H54 (cell line): ENCODE results near the gene PTPN18.
"Not testable (repeated sequence)": the region's sequence is repeated elsewhere in the genome, so short reads cannot be mapped to it uniquely, and the experiment has no call there.

Experiments used
- DNase-seq: peaks from one replicate; pipeline ENCODE4 v3.0.0; 2011; ENCODE audit warnings: low spot score, mixed read lengths; ENCODE audit not compliant: insufficient read length
- FAIRE-seq: peaks from 3 replicates; lab custom pipeline; 2011; peaks lifted over from hg19 to GRCh38; lab: Jason Lieb, UNC
- POLR2A ChIP-seq: IDR thresholded peaks from 2 replicates; pipeline ENCODE4 v1.6.1; 2011; ENCODE audit warnings: low read depth, mild to moderate bottlenecking, low read length

Gene PTPN18, protein sequence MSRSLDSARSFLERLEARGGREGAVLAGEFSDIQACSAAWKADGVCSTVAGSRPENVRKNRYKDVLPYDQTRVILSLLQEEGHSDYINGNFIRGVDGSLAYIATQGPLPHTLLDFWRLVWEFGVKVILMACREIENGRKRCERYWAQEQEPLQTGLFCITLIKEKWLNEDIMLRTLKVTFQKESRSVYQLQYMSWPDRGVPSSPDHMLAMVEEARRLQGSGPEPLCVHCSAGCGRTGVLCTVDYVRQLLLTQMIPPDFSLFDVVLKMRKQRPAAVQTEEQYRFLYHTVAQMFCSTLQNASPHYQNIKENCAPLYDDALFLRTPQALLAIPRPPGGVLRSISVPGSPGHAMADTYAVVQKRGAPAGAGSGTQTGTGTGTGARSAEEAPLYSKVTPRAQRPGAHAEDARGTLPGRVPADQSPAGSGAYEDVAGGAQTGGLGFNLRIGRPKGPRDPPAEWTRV

DNA sequence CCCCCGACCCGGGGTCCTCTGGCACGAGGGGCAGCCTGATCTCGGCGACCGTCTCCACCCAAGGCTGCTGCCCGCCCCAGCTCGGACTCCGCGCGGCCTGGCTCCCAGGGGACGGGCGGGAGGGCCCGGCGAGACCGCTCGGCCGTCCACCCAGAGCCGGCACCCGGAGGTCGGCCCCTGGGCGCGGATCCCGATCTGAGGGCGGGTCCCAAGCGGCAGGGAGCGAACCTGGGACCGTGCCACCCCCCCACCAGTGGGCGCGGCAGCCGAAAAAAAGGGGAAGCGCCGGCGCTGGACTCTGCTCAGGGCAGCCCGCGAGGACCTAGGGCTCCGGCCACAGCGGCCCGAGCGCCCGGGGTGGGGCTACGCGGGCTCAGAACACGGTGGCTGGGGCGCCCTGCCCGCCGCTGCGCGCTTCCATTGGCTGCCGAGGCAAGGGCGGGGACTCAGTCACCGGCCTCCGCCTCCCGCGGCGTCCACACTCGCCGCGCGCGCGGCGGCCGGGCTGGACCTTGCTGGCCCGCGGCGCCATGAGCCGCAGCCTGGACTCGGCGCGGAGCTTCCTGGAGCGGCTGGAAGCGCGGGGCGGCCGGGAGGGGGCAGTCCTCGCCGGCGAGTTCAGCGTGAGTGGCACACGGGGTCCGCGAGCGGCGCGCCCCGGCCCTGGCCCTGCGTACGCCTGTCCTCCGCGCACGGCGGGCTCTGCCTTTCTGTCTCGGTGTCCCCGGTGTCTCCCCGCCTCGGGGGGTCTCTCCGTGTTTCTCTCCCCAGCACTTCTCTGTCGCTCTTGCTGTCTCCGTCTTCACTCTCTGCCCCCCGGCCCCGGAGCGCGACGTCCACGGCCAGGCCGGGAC, at the start of gene PTPN18:
Gene PTPN18 (plus strand): TSS at position 479 of the 854 bp plus-strand sequence. CDS start 52 bp downstream, at position 531.
- FAIRE-seq: no peak
- DNase-seq: peak; percentile 88
- peak; percentile 76 for TF ChIP-seq POLR2A

DNA sequence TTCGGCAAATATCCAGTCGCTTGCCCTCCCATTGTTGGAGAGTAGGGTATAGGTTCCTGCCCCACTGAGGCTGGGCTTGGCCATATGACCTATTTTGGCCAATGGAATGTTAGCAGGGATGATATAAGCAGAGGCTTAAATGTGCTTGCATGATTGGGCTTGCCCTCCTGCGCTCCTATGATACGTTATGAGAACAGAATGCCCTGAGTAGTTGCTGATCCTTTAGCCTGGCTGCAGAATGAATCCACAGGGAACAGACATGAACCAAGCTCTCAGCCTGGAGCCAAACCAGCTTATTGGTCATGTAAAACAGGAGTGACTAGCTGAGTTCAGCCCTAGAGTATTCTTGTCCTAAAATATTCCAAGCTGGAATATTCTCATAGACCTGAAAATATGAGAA, 48.0 kb upstream of the PTPN18 start:
- no peak for FAIRE-seq
- no peak for DNase-seq
- TF ChIP-seq POLR2A: no peak

DNA sequence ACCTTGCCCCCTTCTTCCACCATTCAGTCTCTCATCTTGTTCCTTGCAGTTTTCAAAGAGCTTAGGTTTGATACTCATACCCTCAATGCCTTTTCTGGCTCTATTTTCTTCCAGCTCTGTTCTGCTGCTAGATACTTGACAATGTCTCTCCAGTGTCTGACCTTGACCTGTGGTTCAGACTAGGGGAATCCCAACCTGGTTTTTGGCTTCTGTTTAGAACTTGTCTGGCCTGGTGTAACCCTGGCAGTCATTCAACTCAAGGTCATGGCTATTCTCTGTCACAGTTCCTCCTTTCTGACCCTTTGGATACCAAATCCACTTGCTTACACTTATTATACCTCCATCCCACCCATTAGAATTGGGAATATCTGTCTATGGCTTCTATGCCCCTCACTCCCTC, 45.0 kb upstream of the PTPN18 start:
- FAIRE-seq (no peak), DNase-seq (no peak)
- TF ChIP-seq POLR2A: no peak

DNA sequence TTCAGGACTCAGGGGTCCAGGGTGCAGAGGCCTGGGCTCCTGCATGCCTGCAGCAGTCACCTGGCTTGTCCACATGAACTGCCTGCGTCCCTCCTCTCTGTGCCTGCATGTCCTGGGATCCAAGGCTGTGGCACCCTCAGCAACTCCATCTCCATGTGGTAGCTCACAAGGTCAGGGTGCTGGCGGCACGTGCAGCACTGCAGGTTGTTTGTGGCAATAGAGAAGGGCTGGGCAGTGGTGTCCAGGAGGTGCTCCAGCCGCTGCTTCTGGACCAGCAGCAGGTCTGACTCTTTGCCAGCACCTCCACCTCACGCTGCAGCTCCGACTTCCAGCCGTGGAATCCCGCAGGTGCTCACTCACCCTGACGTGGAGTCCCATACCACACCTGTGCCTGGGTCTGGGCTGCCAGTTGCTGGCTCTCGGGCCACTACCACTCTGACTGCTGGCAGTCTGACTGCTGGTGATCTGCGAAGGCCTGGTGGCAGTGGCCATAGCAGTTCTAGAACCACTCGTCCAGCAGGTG, 42.0 kb upstream of the PTPN18 start:
- no peak for FAIRE-seq
- DNase-seq: no peak
- no peak for TF ChIP-seq POLR2A

DNA sequence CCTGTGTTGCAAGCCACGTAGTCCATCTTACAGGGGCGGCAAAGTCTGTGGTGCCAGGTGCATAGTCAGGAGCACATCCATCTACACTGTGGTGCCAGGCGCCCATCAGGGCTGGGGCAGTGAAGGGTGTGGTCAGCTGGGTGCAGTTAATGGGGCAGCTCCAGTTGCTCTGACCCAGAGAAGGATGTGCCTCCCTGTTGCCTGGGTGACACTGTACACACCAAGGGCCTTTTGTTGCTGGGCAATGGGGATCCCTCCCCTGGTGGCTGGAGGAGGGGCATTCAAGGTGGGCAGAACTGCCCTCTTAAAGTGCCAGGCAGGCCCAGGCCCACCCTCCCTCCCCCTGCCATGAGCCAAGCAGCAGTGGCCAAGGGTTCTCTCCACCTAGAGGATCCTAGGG, 41.5 kb upstream of the PTPN18 start:
- FAIRE-seq: no peak
- no peak for TF ChIP-seq POLR2A
- no peak for DNase-seq

DNA sequence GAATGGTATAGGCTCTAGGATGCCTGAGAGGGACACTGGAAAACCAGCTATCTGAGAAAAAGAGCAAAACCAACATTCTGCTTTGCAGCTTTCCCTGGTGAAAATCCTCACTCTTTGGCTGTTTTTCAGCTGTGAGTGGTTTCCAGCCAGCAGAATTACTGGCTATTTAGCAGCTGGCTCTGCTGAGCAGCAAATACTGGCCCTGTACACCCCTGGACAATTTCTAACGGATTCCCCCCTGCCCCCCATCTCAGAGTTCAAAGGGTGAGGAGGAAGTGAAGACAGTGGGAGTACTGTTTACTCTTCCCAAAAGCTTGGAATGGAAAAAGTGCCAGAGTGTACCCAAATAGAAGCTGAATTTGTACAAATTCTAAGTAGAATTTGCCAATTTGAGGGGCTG, 39.3 kb upstream of the PTPN18 start:
- no peak for FAIRE-seq
- no peak for TF ChIP-seq POLR2A
- DNase-seq: no peak

DNA sequence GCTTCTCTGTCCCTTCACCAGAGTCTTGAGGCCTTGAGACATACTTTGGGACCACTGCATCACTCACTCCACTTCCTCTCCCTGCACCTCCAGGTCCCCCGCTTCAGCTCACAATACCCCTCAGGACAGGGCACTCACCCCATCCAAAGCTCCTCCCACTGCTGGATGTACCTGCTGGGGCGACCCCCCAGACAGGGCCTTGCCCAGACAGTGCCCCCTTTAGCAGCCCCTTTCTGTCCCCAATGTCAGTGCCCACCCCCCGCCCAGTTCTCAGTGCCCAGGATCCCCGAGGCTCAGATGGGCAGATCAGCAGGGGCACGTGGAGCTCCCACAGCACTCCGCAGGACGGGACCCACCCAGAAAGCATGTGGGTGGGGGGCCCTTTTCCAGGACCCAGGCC, 37.0 kb upstream of the PTPN18 start:
- FAIRE-seq (no peak), DNase-seq (no peak)
- TF ChIP-seq POLR2A: no peak

DNA sequence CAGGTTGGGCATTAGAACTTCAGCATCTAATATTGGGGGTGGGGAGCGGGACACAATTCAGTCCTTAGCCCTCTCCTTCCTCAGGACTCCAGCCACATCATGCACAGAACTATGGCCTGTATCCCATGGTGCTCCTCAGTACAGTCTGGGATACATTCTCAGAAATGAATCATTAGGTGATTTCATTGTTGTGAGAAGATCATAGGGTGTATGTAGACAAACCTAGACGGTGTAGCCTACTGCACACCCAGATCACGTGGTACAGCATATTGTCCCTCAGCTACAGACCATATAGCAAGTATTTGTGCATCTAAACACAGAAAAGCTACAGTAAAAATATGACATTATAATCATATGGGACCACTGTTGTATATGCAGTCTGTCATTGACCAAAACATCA, 36.3 kb upstream of the PTPN18 start:
- DNase-seq: no peak
- TF ChIP-seq POLR2A: no peak
- FAIRE-seq: no peak

DNA sequence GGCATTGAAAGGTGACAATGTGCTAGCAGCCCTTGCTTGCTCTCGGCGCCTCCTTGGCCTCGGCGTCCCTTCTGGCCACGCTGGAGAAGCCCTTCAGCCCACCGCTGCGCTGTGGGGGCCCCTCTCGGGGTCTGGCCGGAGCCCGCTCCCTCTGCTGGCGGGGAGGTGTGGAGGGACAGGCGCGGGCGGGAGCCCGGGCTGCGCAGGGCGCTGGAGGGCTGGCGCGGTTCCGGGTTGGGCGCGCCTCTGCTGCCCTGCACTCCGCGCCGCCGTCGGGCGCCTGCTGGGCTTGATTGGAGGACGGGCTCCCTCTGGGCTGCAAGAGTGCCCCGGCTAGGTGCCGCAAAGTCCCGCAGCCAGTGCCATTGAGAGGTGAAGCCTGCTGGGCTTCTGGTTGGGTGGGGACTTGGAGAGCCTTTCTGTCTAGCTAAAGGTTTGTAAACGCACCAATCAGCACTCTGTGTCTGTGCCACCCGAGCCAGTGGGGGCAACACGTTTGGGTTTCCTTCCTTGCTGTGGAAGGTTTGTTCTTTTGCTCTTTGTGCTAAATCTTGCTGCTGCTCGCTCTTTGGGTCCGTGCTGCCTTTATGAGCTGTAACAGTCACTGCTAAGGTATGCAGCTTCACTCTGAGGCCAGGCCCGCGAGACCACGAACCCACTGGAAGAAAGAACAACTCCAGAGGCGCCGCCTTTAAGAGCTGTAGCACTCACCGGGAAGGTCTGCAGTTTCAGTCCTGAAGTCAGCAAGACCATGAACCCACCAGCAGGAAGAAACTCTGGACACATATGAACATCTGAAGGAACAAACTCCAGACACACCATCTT, 27.9 kb upstream of the PTPN18 start:
- DNase-seq (no peak), FAIRE-seq (peak; percentile 93)
- TF ChIP-seq POLR2A: no peak

DNA sequence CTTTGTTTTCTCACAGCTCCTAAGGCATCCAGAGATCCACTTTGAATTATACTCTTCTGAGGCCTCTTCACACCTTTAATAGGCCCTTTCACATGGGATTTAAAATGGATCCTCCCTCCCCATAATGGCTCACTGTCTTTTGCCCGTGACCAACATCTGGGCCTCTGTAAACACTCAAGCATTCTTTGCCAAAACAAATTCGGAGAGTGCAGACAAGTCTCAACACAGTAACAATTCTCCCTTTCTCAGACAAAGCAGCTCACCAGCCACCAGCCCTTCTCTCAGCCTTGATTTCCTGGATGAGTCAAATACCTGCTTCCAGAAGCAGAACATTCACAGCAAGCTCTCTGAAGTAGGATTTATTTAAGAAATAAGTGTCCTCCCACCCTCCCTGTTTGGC, 27.1 kb upstream of the PTPN18 start:
- FAIRE-seq: peak; percentile 15
- no peak for DNase-seq
- TF ChIP-seq POLR2A: no peak

DNA sequence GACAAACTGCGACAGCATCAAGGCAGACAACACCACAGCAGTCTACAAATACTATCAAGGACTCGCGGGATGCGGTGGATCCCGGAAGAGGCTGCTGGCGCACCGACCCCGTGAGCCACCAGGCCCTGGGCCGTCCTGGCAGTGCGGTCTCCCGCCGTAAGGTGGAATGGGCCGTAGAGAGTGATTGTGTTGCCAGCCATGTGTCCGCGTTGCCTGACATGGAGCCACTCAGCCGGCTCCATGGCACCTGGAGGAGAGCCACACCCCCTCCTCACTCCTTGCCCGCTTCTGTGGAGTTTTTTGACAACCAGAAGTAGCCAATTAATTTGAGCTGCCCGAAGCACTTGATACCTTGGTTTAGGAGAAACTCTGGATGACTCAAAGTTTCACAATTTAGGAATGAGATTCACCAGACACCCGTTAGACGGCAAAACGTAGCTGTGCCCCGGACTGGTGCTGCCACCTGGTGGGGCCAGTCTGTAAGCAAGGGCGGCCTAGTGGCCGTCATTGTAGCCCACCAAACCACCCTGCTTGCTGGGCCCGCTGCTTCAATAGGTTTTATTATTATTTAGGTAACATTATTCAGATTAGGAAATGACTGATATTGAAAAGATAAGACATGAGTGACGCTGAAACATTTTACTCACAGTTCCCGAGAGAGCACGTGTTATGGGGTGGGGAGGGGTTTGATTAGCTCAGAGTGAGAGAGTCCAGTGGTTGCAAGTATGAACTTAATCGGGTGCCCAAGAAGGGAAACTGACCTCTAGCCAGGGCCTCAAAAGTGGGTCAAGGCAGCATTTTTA, 23.4 kb upstream of the PTPN18 start:
- FAIRE-seq (no peak), DNase-seq (peak; percentile 67)
- no peak for TF ChIP-seq POLR2A

DNA sequence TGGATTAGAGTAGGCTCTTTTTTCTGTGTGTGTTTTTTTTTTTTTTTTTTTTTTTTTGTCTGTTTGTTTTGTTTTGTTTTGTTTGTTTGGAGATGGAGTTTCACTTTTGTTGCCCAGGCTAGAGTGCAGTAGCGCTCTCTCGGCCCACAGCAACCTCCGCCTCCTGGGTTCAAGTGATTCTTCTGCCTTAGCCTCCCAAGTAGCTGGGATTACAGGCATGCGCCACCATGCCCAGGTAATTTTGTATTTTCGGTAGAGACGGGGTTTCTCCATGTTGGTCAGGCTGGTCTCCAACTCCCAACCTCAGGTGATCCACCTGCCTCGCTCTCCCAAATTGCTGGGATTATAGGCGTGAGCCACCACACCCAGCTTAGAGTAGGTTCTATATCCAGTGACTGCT, 22.6 kb upstream of the PTPN18 start:
- not testable (repeated sequence) for FAIRE-seq, DNase-seq

DNA sequence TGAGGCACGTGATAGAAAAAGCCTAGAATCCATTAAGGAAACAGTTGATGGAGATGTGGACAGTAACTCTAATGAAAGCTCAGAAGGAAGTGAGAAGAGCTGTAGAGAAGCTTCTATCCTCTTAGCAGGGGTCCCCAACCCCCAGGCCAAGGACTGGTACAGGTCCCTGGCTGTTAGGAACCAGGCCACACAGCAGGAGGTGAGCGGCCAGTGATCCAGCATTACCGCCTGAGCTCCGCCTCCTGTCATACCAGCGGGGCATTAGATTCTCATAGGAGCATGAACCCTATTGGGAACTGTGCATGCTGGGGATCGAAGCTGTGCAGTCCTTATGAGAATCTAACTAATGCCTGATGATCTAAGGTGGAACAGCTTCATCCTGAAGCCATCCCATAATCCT, 21.8 kb upstream of the PTPN18 start:
- DNase-seq (no peak), FAIRE-seq (no peak)
- no peak for TF ChIP-seq POLR2A
